ENCODE data around the gene TNS1.

TNS1 gene

GRCh38 chr2:217795706-217796465 lies 206.9 kb downstream of the TNS1 start:
- H3K4me3 ChIP-seq (ENCODE audit: low read depth, low read length), result no peak overlapping the region
- TF ChIP-seq CTCF (IDR thresholded peaks at IDR 0.05; ENCODE audit: low read depth, low read length), result no peak

GRCh38 chr2:217795067-217795466 lies 207.7 kb downstream of the TNS1 start:
- H3K4me3 ChIP-seq (ENCODE audit: low read depth, low read length), result no peak overlapping the region
- TF ChIP-seq CTCF (IDR thresholded peaks at IDR 0.05; ENCODE audit: low read depth, low read length), result no peak

GRCh38 chr2:217794133-217794986 lies 208.4 kb downstream of the TNS1 start:
- H3K4me3 ChIP-seq (ENCODE audit: low read depth, low read length), result no peak overlapping the region
- no peak for TF ChIP-seq CTCF (IDR thresholded peaks at IDR 0.05; ENCODE audit: low read depth, low read length)

- TF ChIP-seq CTCF (IDR thresholded peaks at IDR 0.05; ENCODE audit: low read depth, low read length), result no peak
- no peak overlapping the region for H3K4me3 ChIP-seq (ENCODE audit: low read depth, low read length)
These were observed 209.1 kb downstream of the TNS1 start for GRCh38 chr2:217793566-217794132.

- no peak for TF ChIP-seq CTCF (IDR thresholded peaks at IDR 0.05; ENCODE audit: low read depth, low read length)
- H3K4me3 ChIP-seq (ENCODE audit: low read depth, low read length), result no peak overlapping the region
These were observed 209.9 kb downstream of the TNS1 start for GRCh38 chr2:217792626-217793527.

- TF ChIP-seq CTCF (IDR thresholded peaks at IDR 0.05; ENCODE audit: low read depth, low read length), result no peak
- H3K4me3 ChIP-seq (ENCODE audit: low read depth, low read length), result no peak overlapping the region
These were observed 211.2 kb downstream of the TNS1 start for GRCh38 chr2:217791551-217791950.
